WI38 (cell line): Measurements from ENCODE around the gene KRTAP1-3.

Source experiments
- H3K4me3 ChIP-seq: 2 replicates; pipeline ENCODE4 v1.5.1; 2011; ENCODE audit warnings: low read depth, mild to moderate bottlenecking, control low read depth, low read length
- CTCF ChIP-seq: IDR thresholded peaks from 2 replicates; pipeline ENCODE4 v1.5.1; 2012; ENCODE audit warnings: low read depth, mild to moderate bottlenecking, control low read depth, low read length

The KRTAP1-3 gene

GRCh38 chr17:41019415-41019814, 15.3 kb downstream of the KRTAP1-3 start:
- no peak for TF ChIP-seq CTCF
- no peak overlapping the region for H3K4me3 ChIP-seq

- no peak for TF ChIP-seq CTCF
- no peak overlapping the region for H3K4me3 ChIP-seq
Observed at GRCh38 chr17:41018541-41018940, 16.1 kb downstream of the KRTAP1-3 start.

GRCh38 chr17:41016578-41017215, 18.0 kb downstream of the KRTAP1-3 start:
- no peak overlapping the region for H3K4me3 ChIP-seq
- no peak for TF ChIP-seq CTCF

GRCh38 chr17:41015454-41015853, 19.2 kb downstream of the KRTAP1-3 start:
- no peak for TF ChIP-seq CTCF
- no peak overlapping the region for H3K4me3 ChIP-seq

GRCh38 chr17:41013606-41014005, 21.1 kb downstream of the KRTAP1-3 start:
- no peak for TF ChIP-seq CTCF
- H3K4me3 ChIP-seq: no peak overlapping the region

- no peak for TF ChIP-seq CTCF
Observed at GRCh38 chr17:41013181-41013580, 21.5 kb downstream of the KRTAP1-3 start.

GRCh38 chr17:41012326-41013120, 22.2 kb downstream of the KRTAP1-3 start:
- no peak for TF ChIP-seq CTCF

More at GRCh38 chr17:41013181-41013580, 21.5 kb downstream of the KRTAP1-3 start:
- H3K4me3 ChIP-seq: no peak overlapping the region

More at GRCh38 chr17:41012326-41013120, 22.2 kb downstream of the KRTAP1-3 start:
- H3K4me3 ChIP-seq: no peak overlapping the region
